HK-2 (cell line): ENCODE measurements around the gene PSIP1.
"Not testable (repeated sequence)": the region's sequence is repeated elsewhere in the genome, so short reads cannot be mapped to it uniquely, and the experiment has no call there.

Experiments used
- DNase-seq: peaks from one replicate; pipeline ENCODE4 v3.0.0-alpha.2; 2018; ENCODE audit not compliant: unreplicated experiment

Gene PSIP1

GRCh38 chr9:15505921-15506320 lies 4.8 kb downstream of the PSIP1 start:
- DNase-seq = no peak

GRCh38 chr9:15501803-15502202 lies 9.0 kb downstream of the PSIP1 start:
- DNase-seq = no peak

- DNase-seq = no peak
Measured at GRCh38 chr9:15501179-15501578, 9.6 kb downstream of the PSIP1 start.

GRCh38 chr9:15499139-15499538 lies 11.6 kb downstream of the PSIP1 start:
- DNase-seq = no peak

GRCh38 chr9:15498246-15498995 lies 12.3 kb downstream of the PSIP1 start:
- no peak for DNase-seq

- no peak for DNase-seq
Measured at GRCh38 chr9:15492485-15493150, 18.2 kb downstream of the PSIP1 start.

GRCh38 chr9:15491950-15492349 lies 18.8 kb downstream of the PSIP1 start:
- no peak for DNase-seq

GRCh38 chr9:15485836-15486666 lies 24.7 kb downstream of the PSIP1 start:
- DNase-seq = no peak

- DNase-seq = no peak
Measured at GRCh38 chr9:15484802-15485201, 26.0 kb downstream of the PSIP1 start.

- DNase-seq = no peak
Measured at GRCh38 chr9:15482146-15482545, 28.6 kb downstream of the PSIP1 start.

GRCh38 chr9:15480028-15480427 lies 30.7 kb downstream of the PSIP1 start:
- no peak for DNase-seq

- DNase-seq = no peak
Measured at GRCh38 chr9:15475923-15476536, 34.7 kb downstream of the PSIP1 start.

- DNase-seq = no peak
Measured at GRCh38 chr9:15469862-15470261, 40.9 kb downstream of the PSIP1 start.

- no peak for DNase-seq
Measured at GRCh38 chr9:15469406-15469805, 41.4 kb downstream of the PSIP1 start.

GRCh38 chr9:15468145-15468544 lies 42.6 kb downstream of the PSIP1 start:
- no peak for DNase-seq

GRCh38 chr9:15461601-15462000 lies 49.2 kb downstream of the PSIP1 start:
- DNase-seq = no peak

- DNase-seq = no peak
Measured at GRCh38 chr9:15461056-15461455, 49.7 kb downstream of the PSIP1 start.

GRCh38 chr9:15453956-15454355 lies 56.8 kb downstream of the PSIP1 start:
- no peak for DNase-seq

GRCh38 chr9:15444141-15444540 lies 66.6 kb downstream of the PSIP1 start:
- DNase-seq = no peak

- not testable (repeated sequence) for DNase-seq
Measured at GRCh38 chr9:15442264-15442663, 68.5 kb downstream of the PSIP1 start.

- DNase-seq = not testable (repeated sequence)
Measured at GRCh38 chr9:15441841-15442240, 68.9 kb downstream of the PSIP1 start.

- no peak for DNase-seq
Measured at GRCh38 chr9:15438891-15439290, 71.9 kb downstream of the PSIP1 start.
